Measurements from ENCODE around the gene ZMIZ1.

Gene ZMIZ1

GRCh38 chr10:79319115-79319771 lies 250.5 kb downstream of the ZMIZ1 start:
- Mint-ChIP-seq H3K27ac (peak overlapping the region; percentile 64), H3K9me3 (peaks cover 3% of the 10 kb centered on the region), H3K4me3 (no peak overlapping the region), H3K36me3 (peaks cover 9% of the 10 kb centered on the region), H3K4me1 (peaks cover 66% of the 10 kb centered on the region), H3K27me3 (no peaks in the 10 kb centered on the region)
- no peak for ATAC-seq

GRCh38 chr10:79320316-79320715 lies 251.6 kb downstream of the ZMIZ1 start:
- H3K36me3 Mint-ChIP-seq: peaks cover 5% of the 10 kb centered on the region
- H3K27ac Mint-ChIP-seq: no peak overlapping the region
- H3K4me1 Mint-ChIP-seq: peaks cover 62% of the 10 kb centered on the region
- H3K4me3 Mint-ChIP-seq: no peak overlapping the region
- no peak for ATAC-seq
- H3K27me3 Mint-ChIP-seq: no peaks in the 10 kb centered on the region
- H3K9me3 Mint-ChIP-seq: peaks cover 3% of the 10 kb centered on the region

- Mint-ChIP-seq H3K4me1 (peaks cover 56% of the 10 kb centered on the region), H3K27me3 (no peaks in the 10 kb centered on the region), H3K4me3 (no peak overlapping the region), H3K36me3 (no peaks in the 10 kb centered on the region), H3K27ac (no peak overlapping the region), H3K9me3 (peaks cover 3% of the 10 kb centered on the region)
- no peak for ATAC-seq
Observed at GRCh38 chr10:79320820-79321493, 252.2 kb downstream of the ZMIZ1 start.

GRCh38 chr10:79321494-79321882 lies 252.7 kb downstream of the ZMIZ1 start:
- peaks cover 3% of the 10 kb centered on the region for H3K9me3 Mint-ChIP-seq

GRCh38 chr10:79321951-79322350 lies 253.2 kb downstream of the ZMIZ1 start:
- Mint-ChIP-seq H3K36me3 (no peaks in the 10 kb centered on the region), H3K27ac (no peak overlapping the region), H3K9me3 (peaks cover 3% of the 10 kb centered on the region), H3K4me3 (no peak overlapping the region), H3K4me1 (peaks cover 48% of the 10 kb centered on the region), H3K27me3 (no peaks in the 10 kb centered on the region)
- no peak for ATAC-seq

More at GRCh38 chr10:79321494-79321882, 252.7 kb downstream of the ZMIZ1 start:
- Mint-ChIP-seq H3K36me3 (no peaks in the 10 kb centered on the region), H3K4me1 (peaks cover 53% of the 10 kb centered on the region), H3K27ac (no peak overlapping the region), H3K4me3 (no peak overlapping the region), H3K27me3 (no peaks in the 10 kb centered on the region)
- ATAC-seq: no peak

- Mint-ChIP-seq H3K27me3 (no peaks in the 10 kb centered on the region), H3K4me1 (peaks cover 39% of the 10 kb centered on the region), H3K9me3 (peaks cover 3% of the 10 kb centered on the region), H3K36me3 (no peaks in the 10 kb centered on the region), H3K27ac (peak overlapping the region; percentile 76), H3K4me3 (peak overlapping the region; percentile 15)
- ATAC-seq: peak; percentile 76
Observed at GRCh38 chr10:79322616-79323543, 254.1 kb downstream of the ZMIZ1 start.

- peaks cover 32% of the 10 kb centered on the region for H3K4me1 Mint-ChIP-seq
- no peak for ATAC-seq
- H3K27me3 Mint-ChIP-seq: no peaks in the 10 kb centered on the region
- peak overlapping the region; percentile 76 for H3K27ac Mint-ChIP-seq
- H3K9me3 Mint-ChIP-seq: peaks cover 3% of the 10 kb centered on the region
- no peak overlapping the region for H3K4me3 Mint-ChIP-seq
- no peaks in the 10 kb centered on the region for H3K36me3 Mint-ChIP-seq
Observed at GRCh38 chr10:79323602-79324001, 254.8 kb downstream of the ZMIZ1 start.

- Mint-ChIP-seq H3K27ac (no peak overlapping the region), H3K36me3 (no peaks in the 10 kb centered on the region), H3K27me3 (no peaks in the 10 kb centered on the region), H3K9me3 (no peaks in the 10 kb centered on the region), H3K4me3 (no peak overlapping the region), H3K4me1 (peaks cover 27% of the 10 kb centered on the region)
- ATAC-seq: no peak
Observed at GRCh38 chr10:79324032-79324695, 255.4 kb downstream of the ZMIZ1 start.

- Mint-ChIP-seq H3K4me1 (peaks cover 25% of the 10 kb centered on the region), H3K36me3 (no peaks in the 10 kb centered on the region), H3K27ac (no peak overlapping the region), H3K27me3 (no peaks in the 10 kb centered on the region), H3K4me3 (no peak overlapping the region), H3K9me3 (no peaks in the 10 kb centered on the region)
- ATAC-seq: no peak
Observed at GRCh38 chr10:79326361-79327089, 257.8 kb downstream of the ZMIZ1 start.

- H3K4me1 Mint-ChIP-seq: peaks cover 30% of the 10 kb centered on the region
- H3K9me3 Mint-ChIP-seq: no peaks in the 10 kb centered on the region
- H3K4me3 Mint-ChIP-seq: no peak overlapping the region
- H3K27ac Mint-ChIP-seq: no peak overlapping the region
- H3K27me3 Mint-ChIP-seq: no peaks in the 10 kb centered on the region
- ATAC-seq: peak; percentile 37
- no peaks in the 10 kb centered on the region for H3K36me3 Mint-ChIP-seq
Observed at GRCh38 chr10:79327090-79327457, 258.3 kb downstream of the ZMIZ1 start.

GRCh38 chr10:79328147-79328701 lies 259.5 kb downstream of the ZMIZ1 start:
- Mint-ChIP-seq H3K27me3 (no peaks in the 10 kb centered on the region), H3K27ac (no peak overlapping the region), H3K9me3 (no peaks in the 10 kb centered on the region), H3K4me3 (no peak overlapping the region), H3K36me3 (no peaks in the 10 kb centered on the region), H3K4me1 (peaks cover 23% of the 10 kb centered on the region)
- no peak for ATAC-seq

GRCh38 chr10:79328737-79329504 lies 260.2 kb downstream of the ZMIZ1 start:
- Mint-ChIP-seq H3K4me1 (peaks cover 22% of the 10 kb centered on the region), H3K27me3 (no peaks in the 10 kb centered on the region), H3K4me3 (no peak overlapping the region), H3K27ac (no peak overlapping the region), H3K9me3 (no peaks in the 10 kb centered on the region), H3K36me3 (no peaks in the 10 kb centered on the region)
- ATAC-seq: no peak

GRCh38 chr10:79329529-79329928 lies 260.8 kb downstream of the ZMIZ1 start:
- ATAC-seq: no peak
- Mint-ChIP-seq H3K4me3 (no peak overlapping the region), H3K27ac (no peak overlapping the region), H3K9me3 (no peaks in the 10 kb centered on the region), H3K27me3 (no peaks in the 10 kb centered on the region), H3K36me3 (no peaks in the 10 kb centered on the region), H3K4me1 (peaks cover 26% of the 10 kb centered on the region)

GRCh38 chr10:79331226-79331625 lies 262.5 kb downstream of the ZMIZ1 start:
- Mint-ChIP-seq H3K4me3 (no peak overlapping the region), H3K9me3 (no peaks in the 10 kb centered on the region), H3K27ac (peak overlapping the region; percentile 82), H3K4me1 (peaks cover 26% of the 10 kb centered on the region), H3K27me3 (no peaks in the 10 kb centered on the region), H3K36me3 (no peaks in the 10 kb centered on the region)
- peak; percentile 1 for ATAC-seq

All from stimulated activated memory B cell treated with anti-CD40 and anti-IgM and Interleukin-4, amounts not matched to agents 10 μg/mL and 1 μg/mL and 100 μg/mL, for 72 hours (primary cell).